Activated CD8-positive, alpha-beta T cell treated with anti-CD3 and anti-CD28 coated beads for 36 hours (primary cell): ENCODE results near the gene TCF7L1. TPM values are rescaled to one million over a fixed set of nuclear protein-coding genes. Genes with fewer than 3 reads are reported as not detected.
"Not testable (repeated sequence)": the region's sequence is repeated elsewhere in the genome, so short reads cannot be mapped to it uniquely, and the experiment has no call there.

ENCODE experiments used
- ATAC-seq: fragments of 200-7000 bp; cut with Tn5 transposase; one replicate; pipeline ENCODE4 v1.10.0; 2021; ENCODE audit warnings: mild to moderate bottlenecking, moderate library complexity
- CTCF ChIA-PET: fragments of 350-600 bp; sonication (Branson Sonifier 250); formaldehyde crosslinking; loops from one replicate; lab custom pipeline; 2021; ENCODE audit warnings: antibody characterized with exemption; lab: Charles Lee
- POLR2A ChIA-PET: fragments of 350-600 bp; sonication (Branson Sonifier 250); formaldehyde crosslinking; loops from one replicate; lab custom pipeline; 2021; ENCODE audit warnings: antibody characterized with exemption; lab: Charles Lee
- DNase-seq: peaks from one replicate; pipeline ENCODE4 v3.0.0-alpha.2; 2020
- H3K27ac Mint-ChIP-seq: one replicate; pipeline ENCODE4 v1.8.0; 2021; ENCODE audit warnings: mild to moderate bottlenecking, mixed read lengths
- H3K27me3 Mint-ChIP-seq: one replicate; pipeline ENCODE4 v1.8.0; 2021; ENCODE audit warnings: mixed read lengths
- H3K36me3 Mint-ChIP-seq: one replicate; pipeline ENCODE4 v1.8.0; 2021; ENCODE audit warnings: low read depth, mixed read lengths
- H3K4me1 Mint-ChIP-seq: one replicate; pipeline ENCODE4 v1.8.0; 2021; ENCODE audit warnings: low read depth, mixed read lengths
- H3K4me3 Mint-ChIP-seq: one replicate; pipeline ENCODE4 v1.8.0; 2021; ENCODE audit warnings: mild to moderate bottlenecking, moderate library complexity, mixed read lengths
- H3K9me3 Mint-ChIP-seq: one replicate; pipeline ENCODE4 v1.8.0; 2021; ENCODE audit warnings: mixed read lengths
- intact Hi-C: fragments of 100-400 bp; cut with micrococcal nuclease; formaldehyde crosslinking; loops from one replicate; pipeline ENCODE4 v1.10.0; 2022
- total RNA-seq, 2 experiments: library from RNA; stranded (reverse); gene quantifications; one replicate each; pipeline ENCODE4 v1.2.3, GENCODE V29; 2021
- TF ChIP-seq, protein P1 (sequence below): fragments of 200-600 bp; IDR thresholded peaks from one replicate; pipeline ENCODE4 v1.8.0; 2022; ENCODE audit warnings: antibody characterized with exemption, mild to moderate bottlenecking

Gene TCF7L1
- total RNA-seq, 2 experiments from 2014 or later, result not detected

GRCh38 chr2:85342156-85342555 is 209.0 kb downstream of the TCF7L1 start:
- ATAC-seq (no peak), DNase-seq (no peak)
- H3K27ac Mint-ChIP-seq, result no peak overlapping the region
- intact Hi-C loops, result no loop called here
- ChIA-PET CTCF (no interaction called here), POLR2A (interaction anchor here (0.9 to 1.1 kb wide), 2 partner anchors 8 to 15 kb away, joined by 3 to 6 read pairs; no protein-coding TSS in a partner anchor)
- H3K4me1 Mint-ChIP-seq, result no peaks in the 10 kb centered on the region
- H3K36me3 Mint-ChIP-seq, result peaks cover 13% of the 10 kb centered on the region
- H3K4me3 Mint-ChIP-seq, result no peak overlapping the region
- no peaks in the 10 kb centered on the region for H3K27me3 Mint-ChIP-seq
- TF ChIP-seq, protein P1, sequence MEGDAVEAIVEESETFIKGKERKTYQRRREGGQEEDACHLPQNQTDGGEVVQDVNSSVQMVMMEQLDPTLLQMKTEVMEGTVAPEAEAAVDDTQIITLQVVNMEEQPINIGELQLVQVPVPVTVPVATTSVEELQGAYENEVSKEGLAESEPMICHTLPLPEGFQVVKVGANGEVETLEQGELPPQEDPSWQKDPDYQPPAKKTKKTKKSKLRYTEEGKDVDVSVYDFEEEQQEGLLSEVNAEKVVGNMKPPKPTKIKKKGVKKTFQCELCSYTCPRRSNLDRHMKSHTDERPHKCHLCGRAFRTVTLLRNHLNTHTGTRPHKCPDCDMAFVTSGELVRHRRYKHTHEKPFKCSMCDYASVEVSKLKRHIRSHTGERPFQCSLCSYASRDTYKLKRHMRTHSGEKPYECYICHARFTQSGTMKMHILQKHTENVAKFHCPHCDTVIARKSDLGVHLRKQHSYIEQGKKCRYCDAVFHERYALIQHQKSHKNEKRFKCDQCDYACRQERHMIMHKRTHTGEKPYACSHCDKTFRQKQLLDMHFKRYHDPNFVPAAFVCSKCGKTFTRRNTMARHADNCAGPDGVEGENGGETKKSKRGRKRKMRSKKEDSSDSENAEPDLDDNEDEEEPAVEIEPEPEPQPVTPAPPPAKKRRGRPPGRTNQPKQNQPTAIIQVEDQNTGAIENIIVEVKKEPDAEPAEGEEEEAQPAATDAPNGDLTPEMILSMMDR, result no peak
- H3K9me3 Mint-ChIP-seq, result no peaks in the 10 kb centered on the region

- CTCF ChIA-PET, H3K4me1 Mint-ChIP-seq, H3K9me3 Mint-ChIP-seq, ATAC-seq, intact Hi-C loops, H3K27me3 Mint-ChIP-seq, H3K4me3 Mint-ChIP-seq, DNase-seq, POLR2A ChIA-PET: not testable (repeated sequence)
- H3K27ac Mint-ChIP-seq, result peak overlapping the region; percentile 30
- peaks cover 19% of the 10 kb centered on the region for H3K36me3 Mint-ChIP-seq
These were observed 210.2 kb downstream of the TCF7L1 start for GRCh38 chr2:85343207-85343895.

DNA sequence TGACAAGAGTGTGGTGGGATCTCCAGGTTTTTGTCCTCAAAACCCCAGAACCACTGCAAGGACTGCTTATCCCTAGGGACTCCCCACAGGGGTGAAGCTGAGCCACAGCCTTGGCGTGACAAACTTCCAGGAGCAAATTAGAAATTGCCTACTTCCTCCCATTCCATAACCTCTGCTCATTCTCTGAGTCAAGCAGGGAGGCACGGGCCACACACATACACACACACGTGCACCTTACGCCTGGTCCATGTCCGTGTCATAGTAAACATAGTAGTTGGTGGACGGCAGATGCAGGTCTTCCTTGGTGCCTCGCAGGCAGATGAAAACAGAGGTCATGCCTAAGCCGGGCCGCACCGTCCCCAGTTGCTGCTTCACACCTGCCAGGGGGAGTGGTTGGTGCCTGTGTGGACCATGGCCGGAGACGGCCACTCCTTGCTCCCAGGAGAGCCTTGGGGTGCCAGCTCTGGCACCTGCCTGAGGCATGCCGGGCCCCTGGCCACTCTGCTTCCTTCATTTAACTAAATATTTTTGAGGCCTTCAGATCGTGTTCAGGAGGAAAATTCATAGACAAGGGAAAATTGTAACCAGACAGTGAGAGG is 211.3 kb downstream of the TCF7L1 start:
- POLR2A ChIA-PET, result interaction anchor here (0.6 to 2.0 kb wide), 2 partner anchors 8 to 9 kb away, joined by 3 to 6 read pairs; no protein-coding TSS in a partner anchor
- CTCF ChIA-PET, result no interaction called here

DNA sequence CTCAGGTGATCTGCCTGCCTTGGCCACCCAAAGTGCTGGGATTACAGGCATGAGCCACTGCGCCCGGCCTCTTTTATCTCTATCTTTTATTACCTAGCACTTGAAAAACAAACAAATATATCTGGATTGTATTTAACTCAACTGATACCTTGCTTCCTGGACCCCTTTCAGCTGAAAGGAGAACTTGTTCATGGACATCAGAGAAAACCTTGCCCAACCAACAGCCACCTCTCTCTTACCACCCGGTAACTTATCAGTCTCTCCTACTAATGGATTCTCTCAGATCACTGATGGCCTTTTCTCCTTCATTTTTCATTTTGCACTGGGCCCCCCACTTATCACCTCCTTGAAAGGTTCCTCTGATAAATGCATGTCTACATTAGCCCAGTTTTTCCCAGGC is 214.4 kb downstream of the TCF7L1 start:
- ATAC-seq (no peak), DNase-seq (no peak)
- intact Hi-C loops, result no loop called here
- Mint-ChIP-seq H3K36me3 (peaks cover 32% of the 10 kb centered on the region), H3K4me1 (peaks cover 5% of the 10 kb centered on the region), H3K4me3 (no peak overlapping the region), H3K27me3 (no peaks in the 10 kb centered on the region), H3K9me3 (no peaks in the 10 kb centered on the region), H3K27ac (no peak overlapping the region)
- TF ChIP-seq, protein P1, result no peak
- ChIA-PET CTCF (no interaction called here), POLR2A (no interaction called here)

More for the DNA sequence above, 211.3 kb downstream of the TCF7L1 start:
- no peak for ATAC-seq
- intact Hi-C loops, result no loop called here
- TF ChIP-seq, protein P1, result no peak
- H3K4me1 Mint-ChIP-seq, result no peaks in the 10 kb centered on the region
- H3K4me3 Mint-ChIP-seq, result no peak overlapping the region
- no peak overlapping the region for H3K27ac Mint-ChIP-seq
- DNase-seq, result no peak
- H3K9me3 Mint-ChIP-seq, result no peaks in the 10 kb centered on the region
- H3K36me3 Mint-ChIP-seq, result peaks cover 19% of the 10 kb centered on the region
- H3K27me3 Mint-ChIP-seq, result no peaks in the 10 kb centered on the region

- Mint-ChIP-seq H3K9me3 (no peaks in the 10 kb centered on the region), H3K4me3 (peak overlapping the region; percentile 95), H3K27ac (peak overlapping the region; percentile 94), H3K4me1 (peaks cover 36% of the 10 kb centered on the region), H3K27me3 (no peaks in the 10 kb centered on the region), H3K36me3 (peaks cover 27% of the 10 kb centered on the region)
- CTCF ChIA-PET, result interaction anchor here (0.7 to 1.9 kb wide), 6 partner anchors 29 to 198 kb away, joined by 3 to 9 read pairs (median 4); no protein-coding TSS in a partner anchor
- POLR2A ChIA-PET, result interaction anchor here (0.7 to 5.4 kb wide), 21 partner anchors 9 to 1085 kb away, joined by 3 to 59 read pairs (median 3); partner anchors contain the start of genes MAT2A, RNF181, SH2D6 and TGOLN2
- DNase-seq (peak; percentile 13), ATAC-seq (peak; percentile 1)
- TF ChIP-seq, protein P1, result no peak
- intact Hi-C loops, result no loop called here
These were observed 220.7 kb downstream of the TCF7L1 start for GRCh38 chr2:85353876-85354285.
